NOMO-1 treated with DMSO at 0.1 percent for 48 hours (cell line): ENCODE results near the gene CPNE4.

ENCODE experiments used
- DNase-seq: peaks from one replicate; lab custom pipeline; 2025; ENCODE audit not compliant: unreplicated experiment; lab: John Stamatoyannopoulos, UW

The CPNE4 gene

DNA sequence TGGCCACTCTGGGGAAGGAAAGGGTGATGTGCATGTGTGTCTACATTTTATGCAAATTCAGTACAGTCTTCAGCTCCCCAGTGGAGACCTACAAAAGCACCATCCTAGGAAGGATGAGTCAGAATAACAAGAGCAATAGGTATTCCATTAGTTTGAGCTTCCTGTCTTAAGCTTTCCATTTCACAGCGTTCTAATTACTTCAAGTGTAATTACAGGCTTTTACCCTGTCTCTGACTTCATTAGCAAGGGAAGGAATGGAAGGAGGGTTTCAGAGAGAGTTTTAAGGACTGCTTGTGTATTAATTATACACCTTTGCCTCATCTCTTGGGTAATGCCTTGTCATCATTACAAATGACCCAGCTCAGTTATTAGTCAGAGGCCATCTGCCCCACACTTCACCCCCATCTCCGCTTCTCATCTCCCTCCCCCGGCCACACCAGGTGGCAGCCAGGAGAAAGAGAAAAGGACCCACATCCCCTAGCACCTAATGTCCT lies 329.2 kb downstream of the CPNE4 start:
- DNase-seq: no peak

DNA sequence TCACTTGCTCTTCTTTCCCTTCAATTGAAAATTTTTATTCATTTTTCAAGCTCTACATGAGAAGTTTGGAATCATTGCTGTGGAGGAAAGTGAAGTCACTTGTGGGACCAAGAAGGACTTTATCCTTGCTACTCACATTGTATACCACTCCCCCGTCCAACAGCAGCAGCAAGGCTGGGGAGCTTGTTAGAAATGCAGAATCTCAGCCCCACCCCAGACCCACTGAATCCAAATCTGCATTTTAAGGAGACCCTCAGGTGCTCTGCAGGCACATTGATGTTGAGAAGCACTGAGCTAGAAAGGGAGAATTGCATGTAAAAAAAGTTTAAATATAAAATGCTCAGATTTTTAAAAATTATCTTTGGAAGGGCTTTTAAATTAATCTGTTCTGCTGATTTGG lies 329.7 kb downstream of the CPNE4 start:
- DNase-seq: no peak

DNA sequence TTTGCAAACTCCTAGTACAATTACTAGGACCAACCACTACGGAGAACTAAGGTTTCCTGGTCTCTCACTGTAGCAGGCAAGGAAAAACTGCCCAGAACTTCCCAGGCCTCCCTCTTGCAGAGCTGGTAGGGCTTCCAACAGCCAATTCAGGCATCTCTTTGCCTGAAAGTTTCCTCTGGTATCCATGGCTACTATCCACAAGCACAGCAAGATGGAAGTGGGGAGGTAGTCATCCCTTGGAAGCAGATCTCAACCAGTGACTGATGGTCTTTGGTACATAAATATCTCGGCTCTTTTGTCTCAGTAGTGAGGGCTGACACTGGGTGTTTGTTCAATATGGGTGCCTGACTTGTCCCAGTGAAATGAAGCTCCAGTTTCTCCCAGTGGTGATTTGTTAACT lies 330.7 kb downstream of the CPNE4 start:
- no peak for DNase-seq

DNA sequence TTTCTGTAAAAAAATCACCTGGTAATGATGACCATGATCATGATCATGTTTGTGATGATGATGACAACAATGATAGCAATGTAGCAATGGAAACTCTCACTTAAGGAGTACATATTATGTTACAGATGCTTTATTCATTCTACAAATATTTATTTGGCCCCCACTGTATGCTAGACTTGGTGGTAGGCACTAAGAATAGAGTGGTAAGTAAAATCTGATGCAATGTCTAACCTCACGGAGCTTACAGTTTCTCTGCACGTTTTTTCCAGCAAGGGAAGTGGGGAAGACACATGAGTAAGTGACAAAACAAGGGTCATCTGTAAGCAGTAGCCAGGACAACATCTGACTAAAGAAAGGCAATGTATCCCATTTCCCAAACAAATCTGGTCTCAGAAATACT lies 332.7 kb downstream of the CPNE4 start:
- no peak for DNase-seq

DNA sequence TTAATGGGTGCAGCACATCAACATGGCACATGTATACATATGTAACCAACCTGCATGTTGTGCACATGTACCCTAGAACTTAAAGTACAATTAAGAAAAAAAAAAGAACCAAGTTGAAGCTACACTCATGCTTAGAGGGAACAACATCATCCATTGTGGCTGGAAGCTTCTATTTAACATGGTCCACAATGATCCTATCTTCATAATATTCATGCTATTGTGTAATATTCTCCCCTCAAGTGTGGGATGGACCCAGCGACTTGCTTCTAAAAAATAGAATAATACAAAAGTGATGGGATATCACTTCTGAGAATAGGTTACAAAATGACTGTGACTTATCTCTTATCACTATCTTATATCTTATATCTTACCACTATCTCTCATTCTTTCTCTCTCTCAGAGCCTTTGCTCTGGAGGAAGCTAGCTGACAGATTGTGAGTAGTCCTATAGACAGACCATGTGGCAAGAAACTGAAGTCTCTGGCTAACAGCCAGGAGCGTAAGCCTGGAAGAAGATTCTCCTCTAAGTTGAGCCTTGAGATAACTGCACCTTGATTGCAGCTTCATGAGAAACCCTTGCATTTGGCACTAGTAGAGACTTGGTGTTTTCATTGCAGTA lies 333.6 kb downstream of the CPNE4 start:
- DNase-seq: no peak

DNA sequence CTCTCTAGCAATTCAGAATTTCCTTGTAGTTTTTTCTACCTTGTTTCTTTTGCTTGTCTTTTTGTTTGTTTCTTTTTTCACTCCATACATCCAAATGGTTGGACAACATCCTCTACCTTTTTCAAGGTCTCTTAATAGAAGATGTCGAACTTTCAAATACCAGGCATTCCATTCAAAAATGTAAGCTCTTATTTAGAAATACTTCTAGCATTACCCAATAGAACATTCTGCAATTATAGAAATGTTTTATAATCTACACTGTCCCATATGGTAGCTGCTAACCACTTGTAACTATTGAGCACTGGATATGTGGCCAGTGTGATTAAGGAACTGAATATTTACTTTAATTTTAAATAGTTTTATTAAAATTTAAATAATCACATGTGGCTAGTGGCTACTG lies 335.8 kb downstream of the CPNE4 start:
- no peak for DNase-seq

DNA sequence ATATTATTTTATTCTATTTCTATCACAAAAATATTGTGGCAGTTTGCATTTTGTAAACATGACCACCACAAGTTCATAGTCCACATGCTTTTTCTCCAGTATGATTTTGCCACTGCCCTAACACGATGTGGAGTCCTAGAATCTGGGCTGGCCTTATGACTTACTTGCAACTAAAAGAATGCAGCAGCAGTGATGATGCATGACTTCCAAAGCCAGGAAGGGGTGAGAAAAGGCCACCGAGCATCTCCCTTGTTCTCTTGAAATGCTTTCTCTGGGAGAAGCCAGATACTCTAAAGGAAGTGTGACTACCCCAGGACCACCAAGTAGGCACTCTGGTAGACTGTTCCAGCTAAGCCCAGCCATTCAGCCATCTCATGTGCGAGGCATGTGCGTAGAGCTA lies 340.4 kb downstream of the CPNE4 start:
- no peak for DNase-seq

DNA sequence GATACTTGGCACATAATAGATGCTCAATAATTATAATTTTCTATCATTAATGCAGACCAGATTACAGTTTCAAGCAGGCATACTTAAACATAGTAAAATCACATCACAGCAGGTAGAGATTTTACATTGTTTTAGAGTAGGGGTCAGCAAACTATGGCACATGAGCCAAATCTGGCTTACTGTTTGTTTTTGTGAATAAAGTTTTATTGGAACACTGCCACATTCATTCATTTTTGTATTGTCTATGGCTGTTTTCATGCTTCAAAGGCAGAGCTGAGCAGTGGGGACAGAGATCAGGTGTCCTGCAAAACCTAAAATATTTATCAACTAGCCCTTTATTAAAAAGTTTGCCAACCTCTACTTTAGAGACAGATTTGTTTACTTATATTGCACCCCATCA lies 342.5 kb downstream of the CPNE4 start:
- no peak for DNase-seq

DNA sequence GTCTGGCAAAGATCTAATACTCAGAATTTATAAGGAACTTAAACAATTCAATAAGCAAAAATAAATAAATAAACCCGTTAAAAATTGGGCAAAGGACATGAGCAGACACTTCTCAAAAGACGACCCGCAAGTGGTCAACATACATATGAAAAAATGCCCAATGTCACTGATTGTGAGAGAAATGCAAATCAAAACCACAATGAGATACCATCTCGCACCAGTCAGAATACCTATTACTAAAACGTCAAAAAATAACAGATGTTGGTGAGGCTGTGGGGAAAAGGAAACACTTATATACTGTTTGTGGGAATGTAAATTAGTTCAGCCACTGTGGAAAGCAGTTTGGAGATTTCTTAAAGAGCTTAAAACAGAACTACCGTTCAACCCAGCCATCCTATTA lies 344.0 kb downstream of the CPNE4 start:
- DNase-seq: no peak

DNA sequence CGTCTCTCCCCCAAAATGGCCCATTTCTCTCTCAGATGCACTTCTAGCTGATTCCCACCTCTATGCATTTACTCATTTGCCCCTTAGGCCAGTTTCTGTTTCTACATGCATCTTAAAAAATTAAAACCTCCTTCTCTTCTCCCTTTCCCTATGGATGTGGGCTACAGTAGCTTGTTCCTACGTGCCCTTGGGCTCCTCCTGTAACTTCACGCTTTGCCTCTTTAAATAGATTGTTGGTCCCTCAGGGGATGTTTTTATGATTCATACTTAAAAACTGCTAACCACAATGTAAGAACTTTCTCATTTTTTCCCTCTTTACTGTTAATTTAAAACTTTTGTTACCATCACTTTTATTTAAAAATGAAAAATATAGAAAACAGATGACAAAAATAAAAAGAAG lies 346.4 kb downstream of the CPNE4 start:
- no peak for DNase-seq

DNA sequence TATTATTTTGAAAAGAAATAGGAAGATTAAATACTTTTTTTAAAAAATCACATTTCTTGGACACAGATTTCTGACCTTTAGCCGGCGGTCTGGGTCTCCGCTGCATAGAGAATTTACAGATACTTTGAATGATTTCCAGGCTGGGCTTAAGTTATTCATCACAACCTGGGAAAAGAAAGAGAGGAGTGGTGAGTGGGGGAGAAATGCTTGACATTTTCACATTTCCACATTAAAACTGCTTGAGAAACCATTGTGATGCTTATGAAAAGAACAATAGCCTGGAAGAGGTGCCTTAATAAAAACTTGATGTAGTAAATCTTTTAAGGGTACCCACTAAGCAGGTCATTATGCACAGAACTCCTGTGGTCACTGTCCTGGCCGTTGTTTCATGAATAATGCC lies 365.2 kb downstream of the CPNE4 start:
- DNase-seq: no peak

DNA sequence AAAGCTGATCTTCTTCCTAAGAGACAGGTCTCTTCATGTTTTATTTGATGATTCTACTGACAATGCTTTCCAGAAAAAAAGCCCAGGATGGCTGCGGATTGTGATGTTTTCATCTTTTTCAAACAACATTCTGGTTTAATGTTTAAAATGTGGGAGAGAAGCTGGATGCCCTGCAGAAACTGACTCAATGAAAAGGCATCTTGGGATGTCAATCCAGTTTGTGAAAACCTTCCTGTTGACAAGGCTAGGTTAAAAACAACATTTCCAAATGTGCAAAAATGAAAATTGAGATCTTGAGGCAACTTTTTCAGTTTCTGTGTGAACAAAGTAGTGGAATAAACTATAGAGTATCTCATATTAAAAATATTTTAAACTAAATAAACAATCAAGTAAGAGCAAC lies 376.0 kb downstream of the CPNE4 start:
- no peak for DNase-seq

DNA sequence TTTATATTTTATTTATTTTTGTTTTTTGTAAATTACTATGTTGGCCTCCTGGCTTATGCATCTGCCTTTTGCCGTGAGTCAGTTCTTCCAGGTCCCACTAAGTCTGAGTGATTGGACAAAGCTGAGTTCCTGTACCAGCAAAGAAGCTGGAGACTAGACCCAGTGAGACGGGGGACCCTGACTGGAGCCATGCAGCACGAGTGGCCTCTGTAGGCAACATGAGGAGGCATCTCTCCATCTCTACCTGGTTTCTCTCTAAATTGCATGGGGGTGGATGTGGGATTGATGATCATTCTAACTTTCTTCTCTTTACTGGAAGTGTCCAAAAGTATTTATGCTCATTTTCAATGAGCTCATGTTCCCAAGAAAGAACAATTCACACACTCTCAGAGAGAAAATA lies 376.7 kb downstream of the CPNE4 start:
- DNase-seq: no peak

DNA sequence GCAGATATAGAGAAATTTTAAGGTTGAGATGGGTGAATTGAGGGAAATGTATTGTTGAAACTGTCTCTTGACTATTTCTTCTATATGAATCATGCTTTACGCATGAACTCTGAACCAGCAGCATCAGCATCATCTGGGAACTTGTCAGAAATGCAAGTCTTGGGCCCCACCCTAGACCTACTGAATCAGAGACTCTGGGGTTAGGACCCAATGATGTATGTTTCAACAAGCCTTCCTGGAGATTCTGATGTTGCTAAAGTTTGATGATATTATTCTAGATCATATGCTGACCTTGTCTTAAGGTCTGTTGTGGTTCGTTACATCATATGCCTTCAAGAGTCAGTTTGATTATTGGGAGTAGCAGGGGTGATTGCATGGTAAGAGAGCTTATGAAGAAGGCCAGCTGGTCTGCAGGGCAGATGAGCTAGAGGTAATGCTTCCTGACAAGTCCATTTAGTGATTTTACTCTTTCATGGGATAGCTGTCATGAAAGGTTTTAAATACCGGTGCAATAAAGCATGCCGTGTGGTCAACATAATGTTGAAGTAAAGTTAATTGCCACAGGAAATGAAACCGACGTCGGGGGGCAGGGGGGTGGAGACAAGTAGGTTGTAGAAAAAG lies 379.6 kb downstream of the CPNE4 start:
- DNase-seq: peak; percentile 35

DNA sequence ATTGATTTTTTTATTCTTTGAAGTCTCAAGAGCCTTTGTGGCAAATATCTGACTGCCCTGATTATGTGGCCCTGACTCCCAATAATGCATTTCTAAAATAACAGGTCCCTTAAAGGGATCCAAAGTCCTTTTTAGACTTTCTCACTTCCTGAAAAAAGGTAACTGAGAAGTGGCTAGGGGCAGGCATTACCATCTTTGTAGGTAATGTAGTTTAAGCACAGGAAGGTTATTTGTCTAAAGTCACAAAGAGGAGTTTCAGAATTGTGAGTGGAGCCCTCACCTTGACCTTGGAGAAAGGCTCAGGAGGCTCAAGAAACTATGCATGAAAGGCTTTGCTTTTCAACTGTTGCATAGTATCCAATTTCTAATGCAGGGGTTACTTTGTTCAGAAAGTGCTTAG lies 389.2 kb downstream of the CPNE4 start:
- no peak for DNase-seq

DNA sequence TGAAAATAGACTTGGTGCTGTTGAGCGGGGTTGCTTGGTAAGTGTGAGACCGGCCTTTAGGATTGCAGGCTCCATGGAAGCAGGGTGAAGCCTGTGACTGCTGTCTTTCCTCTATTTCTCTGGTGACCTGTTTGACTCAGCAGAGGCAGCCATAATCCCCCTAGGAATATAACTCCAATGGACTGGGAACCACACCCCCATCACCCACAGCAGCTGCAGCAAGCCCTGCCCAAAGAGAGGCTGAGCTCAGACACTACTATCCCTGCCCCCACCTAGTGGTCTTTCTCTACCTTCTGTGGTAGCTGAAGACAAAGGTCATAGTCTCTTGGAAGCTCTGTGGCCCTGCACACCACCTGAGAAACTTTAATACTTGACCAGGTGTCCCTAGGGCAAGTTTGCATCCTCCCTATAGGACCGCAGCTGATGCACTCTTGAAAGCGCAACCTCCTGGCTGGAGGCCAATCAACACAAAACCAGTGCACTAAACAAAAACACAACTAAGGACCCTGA lies 398.5 kb downstream of the CPNE4 start:
- DNase-seq: no peak

DNA sequence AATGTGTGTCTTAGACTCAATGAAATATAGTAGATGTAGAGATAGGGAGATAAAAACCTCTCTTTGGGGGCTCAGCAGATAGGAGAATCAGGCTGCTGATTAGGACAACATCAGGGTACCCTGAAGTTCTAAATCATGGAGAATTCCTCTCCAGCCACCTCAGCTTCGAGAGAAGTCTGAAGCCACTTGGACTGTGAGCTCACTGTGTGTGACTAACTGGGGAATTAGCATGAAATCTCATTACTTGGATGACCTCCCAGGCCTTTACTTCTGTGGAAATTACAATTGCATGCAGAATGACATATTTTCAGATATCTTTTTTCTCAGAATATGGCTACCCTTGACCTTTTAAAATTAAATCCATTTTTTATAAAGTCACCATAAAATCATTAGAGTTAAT lies 404.0 kb downstream of the CPNE4 start:
- no peak for DNase-seq

DNA sequence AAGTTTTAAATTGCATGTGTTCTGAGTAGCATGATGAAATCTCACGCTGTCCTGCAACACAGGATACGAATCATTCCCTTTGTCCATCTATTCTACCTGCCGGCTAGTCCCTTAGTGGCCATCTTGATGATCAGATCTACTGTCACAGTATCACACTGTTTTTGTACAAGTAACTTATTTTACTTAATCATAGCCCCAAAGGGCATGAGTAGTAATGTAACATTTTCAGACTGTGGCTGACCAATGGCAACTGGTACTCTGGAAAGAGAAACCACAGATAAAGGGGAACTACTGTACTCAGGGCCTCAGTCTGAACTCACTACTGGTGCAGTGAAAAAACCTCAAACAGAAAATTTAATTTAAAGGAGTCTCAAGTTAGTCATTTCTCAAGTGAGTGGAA lies 404.7 kb downstream of the CPNE4 start:
- peak; percentile 96 for DNase-seq

DNA sequence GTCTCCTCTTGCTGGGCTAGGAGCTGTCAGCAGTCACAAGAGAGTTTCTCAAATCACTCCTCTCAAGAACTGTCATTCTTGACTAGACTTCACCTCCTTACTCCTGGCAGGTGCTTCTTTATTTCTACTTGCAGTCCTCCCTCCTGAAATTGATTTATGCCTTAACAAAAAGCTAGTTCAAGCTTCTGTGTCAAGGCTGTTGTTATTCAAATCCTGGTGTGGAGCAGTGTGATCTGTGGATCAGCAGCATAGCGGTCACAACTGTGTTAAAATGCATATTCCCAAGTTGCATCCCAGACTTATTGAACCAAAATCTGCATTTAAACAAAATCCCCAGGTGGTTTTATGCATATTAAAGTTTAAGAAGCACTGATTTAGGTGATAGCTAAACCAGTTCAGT lies 411.4 kb downstream of the CPNE4 start:
- no peak for DNase-seq

DNA sequence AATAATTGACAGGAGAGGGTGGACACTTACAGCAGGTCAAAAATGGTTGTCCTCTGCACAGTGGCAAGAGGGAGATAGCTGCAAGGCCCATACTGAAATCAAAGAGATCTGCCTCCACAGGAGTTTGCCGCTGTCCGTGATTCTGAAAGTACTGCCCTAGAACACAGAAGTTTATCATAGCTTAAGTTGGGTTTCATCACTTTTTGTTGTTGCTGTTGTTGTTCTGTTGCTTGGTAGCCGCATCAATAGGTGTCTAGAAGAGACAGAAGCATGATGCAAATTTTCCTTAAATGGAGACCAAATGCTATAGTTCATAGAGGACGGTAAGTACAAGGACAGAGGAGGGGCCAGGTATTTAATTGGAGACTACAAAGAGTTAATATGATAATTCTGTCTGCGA lies 412.1 kb downstream of the CPNE4 start:
- no peak for DNase-seq

DNA sequence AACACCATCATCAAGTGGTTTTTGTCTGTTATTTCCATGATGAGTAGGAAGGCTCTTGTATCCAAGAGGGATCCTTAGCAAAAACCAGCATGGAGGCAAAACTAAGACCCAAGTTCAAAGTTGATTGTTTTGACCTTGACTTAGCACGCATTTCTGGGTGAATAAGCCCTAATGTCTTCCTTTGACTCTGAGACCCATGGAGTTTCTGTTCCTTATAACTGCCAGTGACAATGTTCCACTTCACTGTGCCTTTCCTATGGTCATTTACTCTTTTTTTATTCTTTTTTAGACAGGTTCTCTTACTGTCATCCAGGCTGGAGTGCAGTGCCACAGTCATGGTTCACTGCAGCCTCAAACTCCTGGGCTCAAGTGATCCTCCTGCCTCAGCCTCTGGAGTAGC lies 413.8 kb downstream of the CPNE4 start:
- peak; percentile 61 for DNase-seq

DNA sequence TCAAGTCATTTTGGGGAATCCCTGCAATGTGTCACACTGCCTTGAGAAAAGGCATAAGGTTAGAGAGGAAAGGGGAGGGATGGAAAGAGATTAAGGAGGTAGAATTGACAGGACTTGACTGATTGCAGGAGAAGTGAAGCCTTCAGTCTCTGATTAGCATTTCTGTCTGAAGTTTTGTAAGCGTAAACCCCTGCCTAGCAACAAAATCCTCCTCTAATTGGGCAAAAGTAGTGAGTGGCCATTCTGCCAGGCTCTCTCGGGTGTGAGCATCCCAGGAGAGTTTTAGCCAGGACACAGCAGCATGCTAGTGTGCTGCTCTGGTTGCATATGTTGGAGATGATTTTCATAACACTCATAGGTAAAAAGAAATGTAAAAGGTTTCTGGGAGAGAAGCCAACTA lies 415.0 kb downstream of the CPNE4 start:
- DNase-seq: peak; percentile 28

DNA sequence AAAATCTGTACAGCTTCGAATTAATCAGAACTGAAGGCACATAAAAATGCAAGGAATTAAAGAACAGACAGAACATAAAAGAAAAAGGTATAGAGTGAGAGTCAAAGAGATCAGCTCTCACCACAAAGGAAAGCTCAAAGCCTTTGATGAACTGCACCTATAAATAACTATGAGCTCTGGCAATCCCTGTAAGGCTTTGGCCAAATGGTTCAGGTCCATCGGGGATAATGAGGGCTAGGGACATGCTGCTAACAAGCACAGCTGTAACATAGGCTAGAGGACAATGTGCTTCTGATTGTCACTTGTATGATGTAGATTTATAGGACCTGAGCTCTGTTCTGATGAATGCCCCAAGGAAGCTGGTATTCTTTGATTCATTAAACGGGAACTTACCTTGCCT lies 418.1 kb downstream of the CPNE4 start:
- DNase-seq: no peak
